GM19397 (cell line): Measurements from ENCODE around the gene CCDC148.
"Not testable (repeated sequence)": the region's sequence is repeated elsewhere in the genome, so short reads cannot be mapped to it uniquely, and the experiment has no call there.

Experiments
- ATAC-seq: cut with Tn5 transposase; IDR thresholded peaks from one replicate; pipeline ENCODE4 v1.9.1; 2021; ENCODE audit warnings: mild to moderate bottlenecking, moderate library complexity; ENCODE audit not compliant: unreplicated experiment

CCDC148 gene

GRCh38 chr2:158484892-158485556 is 28.5 kb upstream of the CCDC148 start:
- no peak for ATAC-seq

DNA sequence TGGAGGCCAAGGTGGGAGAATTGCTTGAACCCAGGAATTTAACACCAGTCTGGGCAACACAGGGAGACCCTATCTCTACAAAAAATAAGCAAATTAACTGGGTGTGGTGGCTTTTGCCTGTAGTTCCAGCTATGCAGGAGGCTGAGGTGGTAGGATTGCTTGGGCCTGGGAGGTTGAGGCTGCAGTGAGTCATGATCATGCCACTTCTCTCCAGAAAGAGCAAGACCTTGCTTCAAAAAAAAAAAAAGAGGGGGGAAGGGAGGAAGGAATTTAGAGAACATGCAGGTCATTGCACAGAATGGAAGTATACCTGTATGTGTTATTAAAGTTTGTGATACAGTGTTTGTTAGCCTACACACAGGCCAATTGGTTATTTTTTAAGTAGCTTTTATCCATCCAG is 26.0 kb upstream of the CCDC148 start:
- no peak for ATAC-seq

DNA sequence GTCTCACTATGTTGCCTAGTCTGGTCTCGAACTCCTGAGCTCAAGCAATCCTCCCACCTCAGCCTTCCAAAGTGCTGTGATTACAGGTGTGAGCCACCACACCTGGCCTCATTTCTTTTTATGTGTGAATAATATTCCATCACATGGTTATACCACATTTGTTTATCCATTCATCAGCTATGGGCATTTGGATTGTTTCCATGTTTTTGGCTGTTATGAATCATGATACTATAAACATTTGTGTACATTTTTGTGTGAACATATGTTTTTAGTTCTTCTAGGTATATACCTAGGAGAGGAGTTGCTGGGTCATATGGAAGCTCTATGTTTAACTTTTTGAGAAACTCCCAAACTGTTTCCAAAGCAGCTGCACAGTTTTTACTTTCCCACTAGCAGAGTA is 24.6 kb upstream of the CCDC148 start:
- no peak for ATAC-seq

DNA sequence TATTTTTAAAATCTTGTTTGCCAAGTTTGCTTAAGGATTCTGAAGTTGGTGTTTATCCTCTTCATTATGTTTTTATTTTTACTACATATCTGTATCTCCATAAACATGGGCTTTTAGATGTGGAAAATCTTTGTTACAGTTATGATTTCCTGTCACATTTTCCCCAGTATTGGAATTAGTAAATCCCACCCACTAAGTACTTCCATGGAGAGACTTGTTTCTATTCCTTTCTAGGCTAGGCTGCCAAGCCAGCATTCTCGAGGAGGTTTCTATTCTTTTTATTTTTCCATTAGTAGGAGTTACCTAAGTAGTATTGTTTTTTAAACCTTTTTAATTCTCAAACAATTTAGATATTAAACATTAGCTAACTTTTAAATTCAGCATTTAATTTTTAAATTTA is 22.3 kb upstream of the CCDC148 start:
- ATAC-seq = no peak

DNA sequence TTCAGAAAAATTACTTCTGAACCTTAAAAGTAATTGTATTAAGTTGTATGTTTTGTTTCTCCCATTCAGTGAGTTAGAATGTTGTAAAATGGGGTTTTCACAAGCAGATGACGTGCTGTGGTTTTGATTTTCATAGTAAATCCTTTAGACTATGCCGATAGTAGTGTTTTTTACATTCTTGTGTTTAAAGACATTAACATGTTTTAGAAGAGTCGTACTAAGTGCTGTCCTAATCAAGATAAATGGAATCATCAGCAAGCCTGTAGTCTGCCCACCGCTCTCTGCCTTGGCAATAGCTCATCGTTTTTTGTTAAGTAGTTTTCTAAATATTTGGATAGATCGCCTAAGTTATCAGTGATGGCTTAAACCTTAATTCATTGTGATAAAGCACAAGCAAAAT is 21.7 kb upstream of the CCDC148 start:
- no peak for ATAC-seq

DNA sequence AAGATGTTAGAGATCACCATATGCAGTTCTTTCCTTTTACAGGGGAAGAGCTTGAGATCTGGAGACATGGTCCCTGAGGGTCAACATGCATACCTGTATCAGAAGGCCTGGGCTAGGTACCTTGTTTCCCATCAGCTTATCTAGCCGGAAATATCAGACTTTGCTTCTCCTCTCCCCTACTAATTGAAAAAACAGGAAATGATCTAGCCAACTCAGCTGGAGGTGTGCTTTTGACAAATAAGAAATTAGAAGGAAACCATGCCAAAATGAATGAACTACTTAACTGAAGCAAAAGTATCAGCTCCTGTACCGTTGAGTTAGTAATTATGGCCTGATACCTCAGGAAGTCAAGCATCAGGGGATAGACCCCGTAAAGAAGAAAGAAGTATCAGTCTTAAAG is 20.6 kb upstream of the CCDC148 start:
- no peak for ATAC-seq

DNA sequence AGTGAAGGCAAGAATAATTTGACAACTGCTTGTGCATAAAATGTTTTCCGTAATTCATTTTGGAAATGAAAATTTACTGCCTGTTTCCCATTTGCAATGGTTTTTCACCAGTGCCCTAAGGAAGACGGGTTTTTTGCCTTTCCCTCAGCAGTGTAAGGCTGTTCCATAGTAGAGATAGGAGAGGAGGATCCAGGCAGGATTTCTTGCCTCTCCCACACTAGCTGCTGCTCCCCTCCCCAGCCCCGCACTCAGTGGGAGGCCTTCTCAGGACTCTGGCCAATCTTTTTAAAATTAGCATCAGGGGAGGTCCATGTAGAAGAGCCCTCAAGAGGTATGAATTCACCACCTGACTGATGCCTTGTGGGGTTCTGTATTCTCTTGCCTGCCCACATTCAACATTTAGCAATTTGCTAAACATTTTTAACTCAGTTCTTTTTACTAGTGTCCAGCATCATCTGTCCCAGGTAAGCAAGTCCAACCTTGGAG is 18.0 kb upstream of the CCDC148 start:
- ATAC-seq = not testable (repeated sequence)

- ATAC-seq = no peak
These were observed 17.3 kb upstream of the CCDC148 start for GRCh38 chr2:158473719-158474392.

DNA sequence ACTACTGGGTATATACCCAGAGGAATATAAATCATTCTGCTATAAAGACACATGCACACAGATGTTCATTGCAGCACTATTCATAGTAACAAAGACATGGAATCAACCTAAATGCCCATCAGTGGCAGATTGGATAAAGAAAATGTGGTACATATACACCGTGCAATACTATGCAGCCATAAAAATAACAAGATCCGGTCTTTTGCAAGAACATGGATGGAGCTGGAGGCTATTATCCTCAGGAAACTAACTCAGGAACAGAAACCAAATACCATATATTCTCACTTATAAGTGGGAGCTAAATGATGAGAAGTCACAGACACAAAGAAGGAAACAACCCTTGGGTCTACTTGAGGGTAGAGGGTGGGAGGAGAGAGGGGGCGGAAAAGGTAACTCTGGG is 16.7 kb upstream of the CCDC148 start:
- ATAC-seq = not testable (repeated sequence)

DNA sequence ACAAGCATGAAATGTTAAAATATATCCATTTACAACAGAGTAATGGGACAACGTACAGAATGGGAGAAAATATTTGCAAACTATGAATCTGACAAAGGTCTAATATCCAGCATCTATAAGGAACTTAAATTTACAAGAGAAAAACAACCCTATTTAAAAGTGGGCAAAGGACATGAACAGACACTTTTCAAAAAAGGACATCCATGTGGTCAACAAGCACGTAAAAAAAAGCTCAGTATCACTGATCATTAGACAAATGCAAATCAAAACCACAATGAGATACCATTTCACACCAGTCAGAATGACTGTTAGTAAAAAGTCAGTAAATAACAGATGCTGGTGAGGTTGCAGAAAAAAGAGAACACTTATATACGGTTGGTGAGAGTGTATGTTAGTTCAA is 16.3 kb upstream of the CCDC148 start:
- ATAC-seq = not testable (repeated sequence)

- no peak for ATAC-seq
These were observed 10.7 kb upstream of the CCDC148 start for GRCh38 chr2:158467248-158467647.

GRCh38 chr2:158464426-158465281 is 8.1 kb upstream of the CCDC148 start:
- peak; percentile 63 for ATAC-seq

DNA sequence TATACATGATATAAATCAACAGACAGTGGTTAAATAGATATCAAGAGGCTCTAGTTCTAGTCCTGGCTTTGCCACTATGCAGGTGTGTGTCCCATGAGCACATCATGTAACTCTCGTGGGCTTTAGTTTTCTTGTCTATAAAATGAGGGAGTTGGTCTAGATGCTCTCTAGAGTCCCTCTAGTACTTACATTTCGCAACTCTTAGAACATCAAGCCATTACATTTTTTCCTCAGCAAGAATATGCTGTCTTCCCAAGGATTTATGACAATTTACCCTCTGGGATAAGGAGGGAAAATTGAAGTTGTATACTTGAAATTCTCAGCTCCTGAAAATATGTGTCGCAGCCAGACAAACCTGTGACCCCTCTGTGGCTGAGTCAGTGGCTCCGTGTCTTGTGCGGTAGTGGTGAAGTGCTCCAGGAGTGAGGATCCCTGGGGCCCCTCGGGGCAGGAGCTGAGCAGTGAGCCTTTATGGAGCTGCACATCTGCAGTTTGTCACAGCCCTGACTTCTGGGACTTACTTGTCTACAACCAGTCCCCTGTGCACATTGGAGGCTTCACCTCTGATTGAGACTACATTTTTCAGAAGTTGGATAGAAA is 7.0 kb upstream of the CCDC148 start:
- no peak for ATAC-seq

GRCh38 chr2:158460632-158461297 is 4.2 kb upstream of the CCDC148 start:
- ATAC-seq = no peak

GRCh38 chr2:158459161-158460003 is 2.8 kb upstream of the CCDC148 start:
- no peak for ATAC-seq

DNA sequence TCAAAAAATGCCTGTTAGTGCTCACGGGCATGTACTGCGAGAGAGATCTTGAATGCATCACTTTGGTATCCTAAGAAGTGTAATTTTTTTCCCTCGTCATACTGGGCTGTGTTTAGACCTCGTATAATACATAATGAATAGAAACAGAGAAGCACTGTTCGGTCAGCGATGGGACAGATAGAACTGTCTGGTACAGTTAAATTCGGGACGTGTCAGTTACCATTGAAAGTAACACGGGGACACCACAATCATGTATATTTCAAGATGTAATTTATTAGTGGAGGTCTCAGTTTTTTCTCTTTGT is 2.0 kb upstream of the CCDC148 start:
- no peak for ATAC-seq

- ATAC-seq = peak; percentile 45
These were observed 1.5 kb upstream of the CCDC148 start for GRCh38 chr2:158457826-158458616.

- ATAC-seq = peak; percentile 29
These were observed 706 bp upstream of the CCDC148 start for GRCh38 chr2:158457092-158457825.

GRCh38 chr2:158443606-158444005 is 12.9 kb downstream of the CCDC148 start:
- no peak for ATAC-seq
